Muscle of arm (tissue), 12 donors: ENCODE results near the gene CENPP. TPM values are rescaled to one million over a fixed set of nuclear protein-coding genes. Genes with fewer than 3 reads are reported as not detected.
"Not testable (repeated sequence)": the region's sequence is repeated elsewhere in the genome, so short reads cannot be mapped to it uniquely, and the experiment has no call there.

Experiments
- DNase-seq: peaks from one replicate; pipeline ENCODE4 v3.0.0-alpha.2; 2013
- polyA plus RNA-seq, 12 donors: library from polyadenylated mRNA; unstranded; fragments of 120-200 nt; gene quantifications; one replicate each; pipeline ENCODE4 v1.2.1, GENCODE V29; 2013; ENCODE audit not compliant: insufficient read length in 12 of 12

Gene CENPP
- polyA plus RNA-seq, 12 donors, result 2.2 to 8.2 (median 5.2) TPM; not detected in 1

GRCh38 chr9:92534674-92535073 lies 208.9 kb downstream of the CENPP start:
- peak; percentile 41 for DNase-seq

GRCh38 chr9:92535940-92536850 lies 210.4 kb downstream of the CENPP start, which contains the start of gene ECM2:
TSS of gene ECM2 (minus strand) at chr9:92535990. CDS start at chr9:92522866, 13,124 bp downstream.
- peak; percentile 82 for DNase-seq

GRCh38 chr9:92538541-92538940 lies 212.8 kb downstream of the CENPP start:
- DNase-seq, result no peak

GRCh38 chr9:92543972-92544371 lies 218.2 kb downstream of the CENPP start:
- DNase-seq, result no peak

- no peak for DNase-seq
These were observed 219.3 kb downstream of the CENPP start for GRCh38 chr9:92545002-92545510.

GRCh38 chr9:92547356-92547755 lies 221.6 kb downstream of the CENPP start:
- no peak for DNase-seq

- DNase-seq, result no peak
These were observed 225.0 kb downstream of the CENPP start for GRCh38 chr9:92550765-92551164.

GRCh38 chr9:92558612-92559374 lies 233.0 kb downstream of the CENPP start:
- no peak for DNase-seq

GRCh38 chr9:92561374-92562330 lies 235.9 kb downstream of the CENPP start:
- peak; percentile 29 for DNase-seq

- peak; percentile 68 for DNase-seq
These were observed 236.8 kb downstream of the CENPP start for GRCh38 chr9:92562461-92562967.

- DNase-seq, result peak; percentile 64
These were observed 237.7 kb downstream of the CENPP start for GRCh38 chr9:92563116-92564100.

- DNase-seq, result peak; percentile 53
These were observed 238.8 kb downstream of the CENPP start for GRCh38 chr9:92564504-92564903.

- DNase-seq, result peak; percentile 57
These were observed 239.2 kb downstream of the CENPP start for GRCh38 chr9:92564982-92565381.

- not testable (repeated sequence) for DNase-seq
These were observed 246.1 kb downstream of the CENPP start for GRCh38 chr9:92571871-92572270.

GRCh38 chr9:92573612-92574011 lies 247.9 kb downstream of the CENPP start:
- DNase-seq, result not testable (repeated sequence)

- DNase-seq, result no peak
These were observed 250.4 kb downstream of the CENPP start for GRCh38 chr9:92576175-92576574.

- DNase-seq, result no peak
These were observed 264.2 kb downstream of the CENPP start for GRCh38 chr9:92589923-92590322.

- peak; percentile 95 for DNase-seq
These were observed 264.6 kb downstream of the CENPP start for GRCh38 chr9:92590377-92590776.

GRCh38 chr9:92592537-92592936 lies 266.8 kb downstream of the CENPP start:
- no peak for DNase-seq
